Measurements from ENCODE around the gene FOLR1.

GRCh38 chr11:72222106-72222891, 30.4 kb downstream of the FOLR1 start:
- TF ChIP-seq CTCF (IDR thresholded peaks at IDR 0.05; ENCODE audit: poor library complexity, severe bottlenecking) (no peak), SMC3 (conservative IDR thresholded peaks at IDR 0.05; ENCODE audit: poor library complexity) (no peak), REST (IDR thresholded peaks at IDR 0.05; ENCODE audit: borderline replicate concordance) (no peak), EP300 (conservative IDR thresholded peaks at IDR 0.05; ENCODE audit: poor library complexity, severe bottlenecking) (no peak), POLR2AphosphoS5 (IDR thresholded peaks at IDR 0.05) (no peak), TAF1 (IDR thresholded peaks at IDR 0.05; ENCODE audit: low read depth) (no peak), MXI1 (conservative IDR thresholded peaks at IDR 0.05; ENCODE audit: poor library complexity, severe bottlenecking) (no peak)
